ENCODE data around the gene GRHL1.

GRCh38 chr2:9919512-9919911 is 32.0 kb upstream of the GRHL1 start:
- TF ChIP-seq POLR2A (IDR thresholded peaks at IDR 0.05) (no peak), CTCF (IDR thresholded peaks at IDR 0.05) (no peak)
